CD14-positive monocyte (primary cell): ENCODE results near the gene IL2. TPM values are rescaled to one million over a fixed set of nuclear protein-coding genes. Genes with fewer than 3 reads are reported as not detected.

ENCODE experiments used
- DNase-seq, 3 donors: peaks; one replicate each; pipeline ENCODE4 v3.0.0-alpha.2; 2011 to 2022
- H2AFZ ChIP-seq: 2 replicates; pipeline ENCODE4 v1.6.0; 2012; ENCODE audit warnings: mild to moderate bottlenecking, low read depth, low read length, inconsistent platforms; ENCODE audit not compliant: insufficient read depth, poor library complexity, severe bottlenecking
- H3K27ac ChIP-seq, 2 donors: 1 replicate in 1 of 2; 2 replicates in 1 of 2; pipeline ENCODE4 v1.5.1; 2012 to 2013; ENCODE audit warnings: low read length in 2 of 2, control low read depth in 1 of 2, inconsistent platforms in 1 of 2, low read depth in 1 of 2, mild to moderate bottlenecking in 1 of 2
- H3K27me3 ChIP-seq, 2 donors: one replicate each; pipeline versions ENCODE4 v1.6.0 to v1.6.1; 2011 to 2013; ENCODE audit warnings: low read length in 2 of 2; ENCODE audit not compliant: control insufficient read depth in 2 of 2, insufficient read depth in 2 of 2
- H3K36me3 ChIP-seq, 2 donors: replicated peaks in 1 of 2; 1 replicate in 1 of 2; 2 replicates in 1 of 2; pipeline versions ENCODE4 v1.5.1 to v1.6.1; 2012 to 2013; ENCODE audit warnings: low read length in 2 of 2, control low read depth in 1 of 2, inconsistent platforms in 1 of 2, mild to moderate bottlenecking in 1 of 2; ENCODE audit not compliant: insufficient read depth in 2 of 2, control insufficient read depth in 1 of 2
- H3K4me1 ChIP-seq, 2 donors: 1 replicate in 1 of 2; 2 replicates in 1 of 2; pipeline versions ENCODE4 v1.5.1 to v1.6.1; 2012 to 2013; ENCODE audit warnings: low read length in 2 of 2, control low read depth in 1 of 2, inconsistent platforms in 1 of 2, mild to moderate bottlenecking in 1 of 2, moderate library complexity in 1 of 2; ENCODE audit not compliant: insufficient read depth in 2 of 2, control insufficient read depth in 1 of 2
- H3K4me2 ChIP-seq: replicated peaks from 2 replicates; pipeline ENCODE3; 2012; ENCODE audit warnings: low read length, moderate library complexity, mild to moderate bottlenecking; ENCODE audit not compliant: poor library complexity, severe bottlenecking; ENCODE audit errors: extremely low read depth
- H3K4me3 ChIP-seq, 3 experiments: fragments of 200-600 bp in 1 of 3; sonication (generic) in 1 of 3; replicated peaks in 1 of 3; 1 replicate in 2 of 3; 2 replicates in 1 of 3; pipeline ENCODE4 v1.5.1; 2011 to 2013; ENCODE audit warnings: low read length in 3 of 3, mild to moderate bottlenecking in 3 of 3, control low read depth in 2 of 3, low read depth in 2 of 3, inconsistent platforms in 1 of 3, moderate library complexity in 1 of 3
- H3K79me2 ChIP-seq: 2 replicates; pipeline ENCODE4 v1.6.0; 2012; ENCODE audit warnings: mild to moderate bottlenecking, control low read depth, inconsistent platforms, low read length, moderate library complexity; ENCODE audit not compliant: insufficient read depth
- H3K9ac ChIP-seq: 2 replicates; pipeline ENCODE4 v1.6.0; 2017; ENCODE audit warnings: low read length, mild to moderate bottlenecking; ENCODE audit not compliant: insufficient read depth, poor library complexity, severe bottlenecking
- H3K9me3 ChIP-seq, 2 donors: replicated peaks in 1 of 2; 1 replicate in 1 of 2; 2 replicates in 1 of 2; pipeline versions ENCODE4 v1.5.1 to v1.6.1; 2012 to 2013; ENCODE audit warnings: low read length in 2 of 2, control low read depth in 1 of 2; ENCODE audit not compliant: control insufficient read depth in 1 of 2, insufficient read depth in 1 of 2
- H4K20me1 ChIP-seq: 2 replicates; pipeline ENCODE4 v1.6.0; 2012; ENCODE audit warnings: mild to moderate bottlenecking, low read length, control low read depth, moderate library complexity; ENCODE audit not compliant: insufficient read depth
- H3K27ac Mint-ChIP-seq, 7 donors: one replicate each; pipeline ENCODE4 v1.8.0; 2020; ENCODE audit warnings: mild to moderate bottlenecking in 7 of 7, mixed read lengths in 7 of 7, moderate library complexity in 6 of 7, inconsistent platforms in 2 of 7
- H3K27me3 Mint-ChIP-seq, 3 donors: one replicate each; pipeline ENCODE4 v1.8.0; 2021 to 2022; ENCODE audit warnings: low read depth in 3 of 3, mild to moderate bottlenecking in 3 of 3, mixed read lengths in 3 of 3, moderate library complexity in 3 of 3, inconsistent platforms in 1 of 3
- H3K36me3 Mint-ChIP-seq, 2 donors: one replicate each; pipeline ENCODE4 v1.8.0; 2020; ENCODE audit warnings: mixed read lengths in 2 of 2, inconsistent platforms in 1 of 2, mild to moderate bottlenecking in 1 of 2
- H3K4me1 Mint-ChIP-seq: one replicate; pipeline ENCODE4 v1.8.0; 2020; ENCODE audit warnings: mild to moderate bottlenecking, mixed read lengths
- H3K4me3 Mint-ChIP-seq, 2 donors: one replicate each; pipeline ENCODE4 v1.8.0; 2020; ENCODE audit warnings: mild to moderate bottlenecking in 2 of 2, mixed read lengths in 2 of 2, moderate library complexity in 1 of 2
- H3K9me3 Mint-ChIP-seq, 7 donors: one replicate each; pipeline ENCODE4 v1.8.0; 2020 to 2022; ENCODE audit warnings: mixed read lengths in 7 of 7, mild to moderate bottlenecking in 6 of 7, moderate library complexity in 6 of 7, inconsistent platforms in 2 of 7
- WGBS: methylation state at CpG from one replicate; pipeline ENCODE4 v1.1.5; 2013; ENCODE audit warnings: missing lambda C conversion rate; ENCODE audit not compliant: insufficient coverage; 5-methylcytosine and 5-hydroxymethylcytosine counted together
- intact Hi-C, 2 donors: fragments of 100-400 bp; cut with micrococcal nuclease; formaldehyde crosslinking; loops; one replicate each; pipeline versions ENCODE4 v1.15.0 to v1.15.1; 2023
- polyA plus RNA-seq, 3 donors: library from polyadenylated mRNA; depleted of rRNA in 1 of 3; unstranded in 2 of 3; stranded (reverse) in 1 of 3; fragments of 300-500 nt in 2 of 3; fragments of >200 nt in 1 of 3; fragmentation: Illumina TruSeq in 2 of 3; gene quantifications; 1 replicate in 2 of 3; 2 replicates in 1 of 3; pipeline ENCODE4 v1.2.3, GENCODE V29; 2012 to 2021
- TF ChIP-seq, protein P1 (sequence below): fragments of 200-600 bp; IDR thresholded peaks from one replicate; pipeline ENCODE4 v1.8.0; 2022; ENCODE audit warnings: antibody characterized with exemption, mild to moderate bottlenecking

IL2 gene
- polyA plus RNA-seq, 3 donors = not detected

DNA sequence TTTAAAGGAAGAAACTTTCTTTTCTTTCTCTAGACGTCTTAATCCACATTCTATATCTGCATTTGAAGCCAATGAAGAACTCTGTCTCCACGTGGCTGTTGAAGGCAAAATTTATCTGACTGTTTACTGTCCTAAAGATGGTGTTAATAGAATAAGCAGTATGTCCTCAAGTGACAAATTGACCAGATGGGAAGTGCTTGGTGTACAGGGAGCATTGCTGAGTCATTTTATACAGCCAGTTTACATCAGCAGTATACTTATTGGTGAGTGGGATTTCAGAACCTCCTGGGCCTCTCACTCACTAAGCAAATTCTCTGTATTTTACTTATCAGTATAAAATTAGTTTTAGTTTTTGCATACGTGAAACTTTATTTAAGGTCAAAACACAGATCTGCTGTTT, 44.0 kb downstream of the IL2 start:
- TF ChIP-seq, protein P1, sequence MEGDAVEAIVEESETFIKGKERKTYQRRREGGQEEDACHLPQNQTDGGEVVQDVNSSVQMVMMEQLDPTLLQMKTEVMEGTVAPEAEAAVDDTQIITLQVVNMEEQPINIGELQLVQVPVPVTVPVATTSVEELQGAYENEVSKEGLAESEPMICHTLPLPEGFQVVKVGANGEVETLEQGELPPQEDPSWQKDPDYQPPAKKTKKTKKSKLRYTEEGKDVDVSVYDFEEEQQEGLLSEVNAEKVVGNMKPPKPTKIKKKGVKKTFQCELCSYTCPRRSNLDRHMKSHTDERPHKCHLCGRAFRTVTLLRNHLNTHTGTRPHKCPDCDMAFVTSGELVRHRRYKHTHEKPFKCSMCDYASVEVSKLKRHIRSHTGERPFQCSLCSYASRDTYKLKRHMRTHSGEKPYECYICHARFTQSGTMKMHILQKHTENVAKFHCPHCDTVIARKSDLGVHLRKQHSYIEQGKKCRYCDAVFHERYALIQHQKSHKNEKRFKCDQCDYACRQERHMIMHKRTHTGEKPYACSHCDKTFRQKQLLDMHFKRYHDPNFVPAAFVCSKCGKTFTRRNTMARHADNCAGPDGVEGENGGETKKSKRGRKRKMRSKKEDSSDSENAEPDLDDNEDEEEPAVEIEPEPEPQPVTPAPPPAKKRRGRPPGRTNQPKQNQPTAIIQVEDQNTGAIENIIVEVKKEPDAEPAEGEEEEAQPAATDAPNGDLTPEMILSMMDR = no peak
- Histone ChIP-seq H2AFZ (no peak overlapping the region), H3K36me3 (no peaks in the 10 kb centered on the region), H3K27ac (no peak overlapping the region), H3K9ac (no peak overlapping the region), H3K9me3 (no peaks in the 10 kb centered on the region), H4K20me1 (no peaks in the 10 kb centered on the region), H3K4me2 (no peak overlapping the region), H3K4me1 (no peaks in the 10 kb centered on the region), H3K27me3 (no peaks in the 10 kb centered on the region), H3K4me3 (no peak overlapping the region), H3K79me2 (no peaks in the 10 kb centered on the region)
- intact Hi-C loops = no loop called here
- H3K27ac Mint-ChIP-seq = no peak overlapping the region
- no peak for DNase-seq
- H3K4me1 Mint-ChIP-seq = no peaks in the 10 kb centered on the region
- H3K4me3 Mint-ChIP-seq = no peak overlapping the region
- H3K9me3 Mint-ChIP-seq = peaks cover 0 to 5% (median 0%) of the 10 kb centered on the region in 7 donors
- WGBS = no CpG with 5 or more reads among the region's 3 CpGs
- no peaks in the 10 kb centered on the region for H3K36me3 Mint-ChIP-seq
- H3K27me3 Mint-ChIP-seq = peaks cover 0 to 2% (median 1%) of the 10 kb centered on the region in 3 donors

DNA sequence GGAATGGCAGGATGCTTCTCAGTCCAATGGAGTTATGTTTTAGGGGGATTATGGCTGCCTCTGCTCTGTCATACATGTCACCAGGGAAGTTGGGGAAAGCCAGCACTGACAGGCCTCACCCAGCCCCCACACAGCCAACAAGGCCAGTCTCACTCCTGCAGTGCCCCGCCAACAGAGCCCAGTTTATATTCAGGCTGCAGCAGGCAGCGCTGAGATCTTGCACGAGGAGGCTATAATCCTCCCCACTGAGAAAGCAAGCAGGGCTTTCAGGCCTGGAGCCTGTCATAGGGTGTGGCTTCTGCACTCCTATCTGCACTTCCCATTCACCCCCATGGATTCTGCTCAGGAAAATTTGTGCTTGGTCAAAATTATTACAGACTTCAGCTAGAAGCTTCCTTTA, 52.7 kb downstream of the IL2 start:
- no peaks in the 10 kb centered on the region for H3K27me3 ChIP-seq

More for the DNA sequence above, 52.7 kb downstream of the IL2 start:
- peaks cover 0 to 7% (median 5%) of the 10 kb centered on the region in 7 donors for H3K9me3 Mint-ChIP-seq
- Histone ChIP-seq H3K9ac (no peak overlapping the region), H3K79me2 (no peaks in the 10 kb centered on the region), H3K4me1 (no peaks in the 10 kb centered on the region), H4K20me1 (no peaks in the 10 kb centered on the region), H3K4me2 (no peak overlapping the region), H2AFZ (no peak overlapping the region), H3K36me3 (no peaks in the 10 kb centered on the region), H3K27ac (no peak overlapping the region), H3K9me3 (peaks cover 0 to 12% of the 10 kb centered on the region in 2 donors), H3K4me3 (no peak overlapping the region)
- intact Hi-C loops = no loop called here
- 60% methylated on average over 3 of the region's 3 CpGs for WGBS
- H3K27ac Mint-ChIP-seq = no peak overlapping the region
- H3K36me3 Mint-ChIP-seq = no peaks in the 10 kb centered on the region
- no peaks in the 10 kb centered on the region for H3K4me1 Mint-ChIP-seq
- TF ChIP-seq, protein P1 = no peak
- H3K27me3 Mint-ChIP-seq = peaks cover 0 to 10% (median 0%) of the 10 kb centered on the region in 3 donors
- no peak overlapping the region for H3K4me3 Mint-ChIP-seq
- no peak for DNase-seq

Other genes starting within 250 kb of the IL2 start
- not detected for gene ADAD1, start 77.7 kb downstream of the IL2 start, polyA plus RNA-seq
- gene IL21, start 164.3 kb upstream of the IL2 start, polyA plus RNA-seq = not detected